H1 (cell line): ENCODE measurements around the gene TMEM154. TPM values are rescaled to one million over a fixed set of nuclear protein-coding genes. Genes with fewer than 3 reads are reported as not detected.

Experiments used
- CTCF ChIA-PET: fragments of 300-600 bp; sonication (Branson Sonifier 250); formaldehyde crosslinking; loops from one replicate; lab custom pipeline; 2021; ENCODE audit not compliant: partially characterized antibody; lab: Charles Lee
- POLR2A ChIA-PET: fragments of 300-600 bp; sonication (Branson Sonifier 250); formaldehyde crosslinking; loops from one replicate; lab custom pipeline; 2021; ENCODE audit warnings: inconsistent platforms; ENCODE audit not compliant: partially characterized antibody; lab: Charles Lee
- DNase-seq, 2 experiments: peaks; one replicate each; pipeline versions ENCODE4 v3.0.0 to v3.0.0-alpha.2; 2010 to 2022; ENCODE audit warnings: low spot score in 2 of 2, low read depth in 1 of 2, mixed read lengths in 1 of 2
- FAIRE-seq: peaks from 2 replicates; lab custom pipeline; 2011; peaks lifted over from hg19 to GRCh38; lab: Jason Lieb, UNC
- H2AFZ ChIP-seq: 2 replicates; pipeline ENCODE4 v1.8.1; 2012; ENCODE audit warnings: low read length, inconsistent platforms
- H2AK5ac ChIP-seq: 2 replicates; pipeline ENCODE4 v1.6.1; 2013; ENCODE audit warnings: low read depth, low read length
- H2BK120ac ChIP-seq: replicated peaks from 2 replicates; pipeline ENCODE3; 2013; ENCODE audit warnings: low read depth, low read length, inconsistent platforms
- H2BK12ac ChIP-seq: 2 replicates; pipeline ENCODE4 v1.6.1; 2013; ENCODE audit warnings: low read depth, low read length
- H2BK15ac ChIP-seq: 2 replicates; pipeline ENCODE4 v1.6.1; 2013; ENCODE audit warnings: low read length
- H2BK20ac ChIP-seq: 2 replicates; pipeline ENCODE4 v1.6.1; 2013; ENCODE audit warnings: low read length
- H2BK5ac ChIP-seq: 2 replicates; pipeline ENCODE4 v1.6.1; 2013; ENCODE audit warnings: low read depth, low read length
- H3K14ac ChIP-seq: 2 replicates; pipeline ENCODE4 v1.6.1; 2013; ENCODE audit warnings: inconsistent platforms; ENCODE audit not compliant: insufficient read length
- H3K18ac ChIP-seq: 2 replicates; pipeline ENCODE4 v1.6.1; 2013; ENCODE audit warnings: low read length; ENCODE audit errors: extremely low read depth
- H3K23ac ChIP-seq: 2 replicates; pipeline ENCODE4 v1.6.1; 2013; ENCODE audit warnings: inconsistent platforms; ENCODE audit not compliant: insufficient read length
- H3K23me2 ChIP-seq: 2 replicates; pipeline ENCODE4 v1.6.1; 2013; ENCODE audit warnings: low read depth, low read length
- H3K27ac ChIP-seq: 2 replicates; pipeline ENCODE4 v1.6.1; 2011; ENCODE audit warnings: low read depth, low read length, inconsistent platforms
- H3K27me3 ChIP-seq, 4 experiments: replicated peaks in 1 of 4; 1 replicate in 1 of 4; 2 replicates in 3 of 4; pipeline versions ENCODE4 v1.6.1 to v1.8.1; 2011 to 2013; ENCODE audit warnings: low read length in 3 of 4, mild to moderate bottlenecking in 3 of 4, inconsistent platforms in 2 of 4, mixed read lengths in 2 of 4, moderate library complexity in 1 of 4; ENCODE audit not compliant: control insufficient read depth in 3 of 4, insufficient read depth in 3 of 4; ENCODE audit errors: extremely low read depth in 1 of 4
- H3K36me3 ChIP-seq, 4 experiments: 2 replicates each; pipeline versions ENCODE4 v1.6.1 to v1.8.1; 2011 to 2013; ENCODE audit warnings: mild to moderate bottlenecking in 4 of 4, low read length in 3 of 4, moderate library complexity in 2 of 4, control low read depth in 1 of 4, inconsistent platforms in 1 of 4; ENCODE audit not compliant: insufficient read depth in 4 of 4, control insufficient read depth in 2 of 4
- H3K4ac ChIP-seq: replicated peaks from 2 replicates; pipeline ENCODE3; 2013; ENCODE audit warnings: low read length, low read depth, mixed read lengths, inconsistent platforms; ENCODE audit not compliant: insufficient read length
- H3K4me1 ChIP-seq, 4 experiments: replicated peaks in 1 of 4; 1 replicate in 1 of 4; 2 replicates in 3 of 4; pipeline versions ENCODE4 v1.6.1 to v1.8.1; 2011 to 2013; ENCODE audit warnings: low read length in 3 of 4, inconsistent platforms in 2 of 4, mixed read lengths in 1 of 4; ENCODE audit not compliant: insufficient read depth in 4 of 4, control insufficient read depth in 3 of 4
- H3K4me2 ChIP-seq, 2 experiments: 2 replicates each; pipeline versions ENCODE4 v1.6.1 to v1.8.1; 2011 to 2013; ENCODE audit warnings: low read depth in 2 of 2, low read length in 2 of 2, control low read depth in 1 of 2, inconsistent platforms in 1 of 2, mild to moderate bottlenecking in 1 of 2; ENCODE audit not compliant: insufficient read depth in 1 of 2
- H3K4me3 ChIP-seq, 4 experiments: fragments of 200-600, 300-600 bp in 1 of 4; sonication (generic), shearing (Covaris generic), sonication (Bioruptor Twin) in 1 of 4; 2 replicates each; pipeline versions ENCODE4 v1.5.1 to v1.8.1; 2011 to 2016; ENCODE audit warnings: low read length in 4 of 4, low read depth in 3 of 4, control low read depth in 2 of 4, inconsistent platforms in 2 of 4, mild to moderate bottlenecking in 2 of 4, mixed read lengths in 1 of 4, moderate library complexity in 1 of 4; ENCODE audit not compliant: insufficient read depth in 2 of 4; ENCODE audit errors: extremely low read depth in 1 of 4
- H3K56ac ChIP-seq: replicated peaks from 2 replicates; pipeline ENCODE3; 2013; ENCODE audit warnings: low read depth, mild to moderate bottlenecking, mixed read lengths, low read length, inconsistent platforms; ENCODE audit not compliant: insufficient read length
- H3K79me1 ChIP-seq: 2 replicates; pipeline ENCODE4 v1.6.1; 2013; ENCODE audit warnings: low read depth, low read length, control low read depth
- H3K79me2 ChIP-seq, 2 experiments: 2 replicates each; pipeline versions ENCODE4 v1.6.1 to v1.8.1; 2012 to 2013; ENCODE audit warnings: low read length in 2 of 2, mild to moderate bottlenecking in 2 of 2, inconsistent platforms in 1 of 2; ENCODE audit not compliant: insufficient read depth in 2 of 2, control insufficient read depth in 1 of 2
- H3K9ac ChIP-seq, 4 experiments: replicated peaks in 1 of 4; 1 replicate in 1 of 4; 2 replicates in 3 of 4; pipeline versions ENCODE4 v1.6.1 to v1.8.1; 2011 to 2013; ENCODE audit warnings: low read depth in 3 of 4, low read length in 3 of 4, control low read depth in 2 of 4, mild to moderate bottlenecking in 2 of 4, moderate library complexity in 2 of 4, inconsistent platforms in 1 of 4; ENCODE audit errors: extremely low read depth in 1 of 4
- H3K9me3 ChIP-seq, 2 experiments: 2 replicates each; pipeline versions ENCODE4 v1.6.1 to v1.8.1; 2012 to 2013; ENCODE audit warnings: mild to moderate bottlenecking in 2 of 2, moderate library complexity in 2 of 2, control low read depth in 1 of 2, inconsistent platforms in 1 of 2, low read depth in 1 of 2, low read length in 1 of 2, mixed read lengths in 1 of 2; ENCODE audit not compliant: insufficient read depth in 2 of 2
- H4K20me1 ChIP-seq, 2 experiments: replicated peaks in 1 of 2; 2 replicates each; pipeline versions ENCODE3 to v1.8.1; 2011 to 2013; ENCODE audit warnings: inconsistent platforms in 2 of 2, low read length in 2 of 2, mild to moderate bottlenecking in 1 of 2; ENCODE audit not compliant: insufficient read depth in 2 of 2, control insufficient read depth in 1 of 2
- H4K5ac ChIP-seq: 2 replicates; pipeline ENCODE4 v1.6.1; 2013; ENCODE audit warnings: low read length, low read depth, mixed read lengths, inconsistent platforms; ENCODE audit not compliant: insufficient read length
- H4K8ac ChIP-seq: 2 replicates; pipeline ENCODE4 v1.8.0; 2013; ENCODE audit warnings: mild to moderate bottlenecking, moderate library complexity, low read length, inconsistent platforms; ENCODE audit not compliant: insufficient read depth; ENCODE audit errors: extremely low read depth
- H4K91ac ChIP-seq: replicated peaks from 2 replicates; pipeline ENCODE3; 2013; ENCODE audit warnings: low read length, mixed read lengths, inconsistent platforms; ENCODE audit not compliant: insufficient read length
- CBX5 ChIP-seq: fragments of 300-800, 300-1000 bp; sonication (generic); IDR thresholded peaks from 2 replicates; pipeline ENCODE4 v1.7.1; 2016; ENCODE audit warnings: antibody characterized with exemption, low read length, low read depth
- CBX8 ChIP-seq: fragments of 300-800, 300-1000 bp; sonication (generic); IDR thresholded peaks from 2 replicates; pipeline ENCODE4 v1.7.1; 2016; ENCODE audit warnings: low read depth, low read length, borderline replicate concordance
- E2F6 ChIP-seq: IDR thresholded peaks from 2 replicates; pipeline ENCODE4 v1.6.1; 2012; ENCODE audit warnings: inconsistent platforms
- EGR1 ChIP-seq: IDR thresholded peaks from 2 replicates; pipeline ENCODE4 v1.6.1; 2011; ENCODE audit warnings: low read depth, low read length, borderline replicate concordance
- HDAC2 ChIP-seq, 2 experiments: fragments of 300-600 bp in 1 of 2; sonication (generic) in 1 of 2; IDR thresholded peaks; 2 replicates each; pipeline ENCODE4 v1.6.1; 2011 to 2012; ENCODE audit warnings: low read depth in 2 of 2, low read length in 2 of 2, mild to moderate bottlenecking in 2 of 2, moderate library complexity in 2 of 2, borderline replicate concordance in 1 of 2, inconsistent platforms in 1 of 2
- JUN ChIP-seq: IDR thresholded peaks from 2 replicates; pipeline ENCODE4 v1.6.1; 2011; ENCODE audit warnings: low read depth, mild to moderate bottlenecking, improper control_type of control experiment, low read length
- RBBP5 ChIP-seq: IDR thresholded peaks from 2 replicates; pipeline ENCODE4 v1.7.1; 2012; ENCODE audit warnings: low read depth, mild to moderate bottlenecking, inconsistent platforms, low read length, moderate library complexity, borderline replicate concordance
- SIN3A ChIP-seq, 2 experiments: IDR thresholded peaks in 1 of 2; conservative IDR thresholded peaks in 1 of 2; 2 replicates each; pipeline ENCODE4 v1.6.1; 2011 to 2012; ENCODE audit warnings: low read length in 2 of 2, improper control_type of control experiment in 1 of 2, low read depth in 1 of 2, mild to moderate bottlenecking in 1 of 2
- SIRT6 ChIP-seq: IDR thresholded peaks from one replicate; pipeline ENCODE4 v1.7.1; 2012; ENCODE audit warnings: low read length, inconsistent platforms
- SUZ12 ChIP-seq: fragments of 200-600 bp; sonication (generic); IDR thresholded peaks from 2 replicates; pipeline ENCODE4 v1.6.1; 2012; ENCODE audit warnings: mild to moderate bottlenecking, inconsistent platforms, low read length, moderate library complexity, mixed read lengths
- TAF1 ChIP-seq: IDR thresholded peaks from 2 replicates; pipeline ENCODE4 v1.6.1; 2011; ENCODE audit warnings: mild to moderate bottlenecking, low read depth, low read length
- WGBS, 2 experiments: shearing (Covaris generic) in 1 of 2; methylation state at CpG; one replicate each; pipeline versions ENCODE4 v1.1.6 to v1.1.7; 2013 to 2015; ENCODE audit warnings: low lambda C conversion rate in 2 of 2, mixed read lengths in 2 of 2, inconsistent platforms in 1 of 2, low coverage in 1 of 2, missing lambda C conversion rate in 1 of 2; ENCODE audit not compliant: insufficient replicate concordance in 2 of 2, insufficient coverage in 1 of 2, insufficient read length in 1 of 2; ENCODE audit errors: extremely low coverage in 1 of 2, missing lambda C conversion rate in 1 of 2; 5-methylcytosine and 5-hydroxymethylcytosine counted together
- polyA plus RNA-seq, 7 experiments: library from polyadenylated mRNA; depleted of rRNA in 3 of 7; stranded (reverse) in 5 of 7; unstranded in 2 of 7; fragments of >200 nt in 5 of 7; fragments of 200-250 nt in 2 of 7; gene quantifications; 1 replicate in 5 of 7; 2 replicates in 1 of 7; 4 replicates in 1 of 7; pipeline versions ENCODE4 v1.2.1 to v1.2.3, GENCODE V29; 2011 to 2013; ENCODE audit warnings: missing spikeins in 2 of 7, mixed read lengths in 2 of 7
- total RNA-seq: library from RNA; stranded (reverse); fragmentation: NEBNext Ultra II Directional; extraction: Animal tissue kit (Norgen Biotek cat#: 25700); gene quantifications from 2 replicates; pipeline ENCODE4 v1.2.1, GENCODE V29; 2021

TMEM154 gene
- total and polyA plus RNA-seq, 2 of the 8 experiments (the other 6 are each of a cell fraction or from before 2014, with no cell fraction given) = 0.33 to 1.2 TPM

- Histone ChIP-seq H2BK15ac (no peak overlapping the region), H3K27ac (no peak overlapping the region), H2AK5ac (no peak overlapping the region), H3K27me3 (no peaks in the 10 kb centered on the region; a peak in 1 of 7 replicates), H3K56ac (no peak overlapping the region), H3K14ac (no peak overlapping the region), H3K79me2 (no peaks in the 10 kb centered on the region), H2AFZ (no peak overlapping the region), H3K4ac (no peak overlapping the region), H3K4me3 (no peak overlapping the region), H3K36me3 (no peaks in the 10 kb centered on the region), H3K9me3 (no peaks in the 10 kb centered on the region), H3K79me1 (no peaks in the 10 kb centered on the region), H3K9ac (no peak overlapping the region), H4K8ac (no peak overlapping the region), H2BK5ac (no peak overlapping the region), H3K23me2 (no peaks in the 10 kb centered on the region), H2BK20ac (no peak overlapping the region), H3K23ac (no peak overlapping the region), H4K91ac (no peak overlapping the region), H3K4me2 (no peak overlapping the region), H3K4me1 (peaks cover 0 to 10% (median 5%) of the 10 kb centered on the region in 4 experiments; a peak in 4 of 7 replicates), H3K18ac (no peak overlapping the region), H4K5ac (no peak overlapping the region), H4K20me1 (no peaks in the 10 kb centered on the region), H2BK12ac (no peak overlapping the region), H2BK120ac (no peak overlapping the region)
- 81% methylated on average over 4 of the region's 4 CpGs; no CpG with 5 or more reads in 1 of the 2 experiments for WGBS, 2 experiments
- POLR2A ChIA-PET = no interaction called here
- DNase-seq (no peak), FAIRE-seq (no peak)
- CTCF ChIA-PET = interaction anchor here (0.7 to 4.3 kb wide), 14 partner anchors 9 to 1058 kb away, joined by 3 to 21 read pairs (median 6); no protein-coding TSS in a partner anchor
- TF ChIP-seq HDAC2 (IDR thresholded peaks at IDR 0.05; ENCODE audit: borderline replicate concordance in 1 of 2, low read depth in 2 of 2, low read length in 2 of 2) (no peak), TAF1 (no peak), RBBP5 (no peak), CBX5 (no peak), SIN3A (conservative IDR thresholded peaks at IDR 0.05 in 1 of 2, IDR thresholded peaks at IDR 0.05 in 1 of 2; ENCODE audit: low read depth in 1 of 2, low read length in 2 of 2) (no peak), JUN (no peak), E2F6 (no peak), EGR1 (no peak), SUZ12 (no peak), SIRT6 (no peak), CBX8 (no peak)
Measured at GRCh38 chr4:152644130-152644529, 35.7 kb downstream of the TMEM154 start.
